ACHN (cell line): ENCODE data around the gene PLP1.
"Not testable (repeated sequence)": the region's sequence is repeated elsewhere in the genome, so short reads cannot be mapped to it uniquely, and the experiment has no call there.

Experiments
- DNase-seq: peaks from one replicate; pipeline ENCODE4 v3.0.0-alpha.2; 2015
- in situ Hi-C: cut with HindIII; loops from 2 replicates; pipeline ENCODE4 v1.10.0; 2017; ENCODE audit warnings: low sequenced_read_pairs, low pct_ligation_motif_present, low pct_unique_long_range_greater_than_20kb

Gene PLP1

DNA sequence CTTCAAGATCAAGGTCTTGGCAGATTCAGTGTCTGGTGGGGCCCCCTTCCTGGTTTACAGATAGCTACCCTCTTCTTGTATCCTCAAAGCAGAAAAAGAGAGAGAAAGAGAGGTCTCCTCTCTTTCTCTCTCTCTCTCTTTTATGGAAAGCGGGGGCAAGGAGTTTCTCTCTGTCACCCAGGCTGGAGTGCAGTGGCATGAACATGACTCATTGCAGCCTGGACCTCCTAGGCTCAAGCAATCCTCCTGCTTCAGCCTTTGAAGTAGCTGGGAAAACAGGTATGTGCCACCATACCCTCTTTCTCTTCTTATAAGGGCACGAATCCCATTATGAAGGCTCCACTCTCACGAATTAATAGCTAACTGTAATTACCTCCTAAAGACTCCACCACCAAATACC lies 35.2 kb downstream of the PLP1 start:
- DNase-seq = no peak

DNA sequence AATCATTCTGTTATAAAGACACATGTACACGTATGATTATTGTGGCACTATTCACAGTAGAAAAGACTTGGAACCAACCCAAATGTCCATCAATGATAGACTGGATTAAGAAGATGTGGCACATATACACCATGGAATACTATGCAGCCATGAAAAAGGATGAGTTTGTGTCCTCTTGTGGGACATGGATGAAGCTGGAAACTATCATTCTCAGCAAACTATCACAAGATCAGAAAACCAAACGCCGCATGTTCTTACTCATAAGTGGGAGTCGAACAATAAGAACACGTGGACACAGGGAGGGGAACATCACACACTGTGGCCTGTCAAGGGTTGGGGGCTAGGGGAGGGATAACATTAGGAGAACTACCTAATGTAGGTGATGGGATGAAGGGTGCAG lies 40.5 kb downstream of the PLP1 start:
- DNase-seq, in situ Hi-C loops: not testable (repeated sequence)

More for the DNA sequence above, 35.2 kb downstream of the PLP1 start:
- in situ Hi-C loops = no loop called here

DNA sequence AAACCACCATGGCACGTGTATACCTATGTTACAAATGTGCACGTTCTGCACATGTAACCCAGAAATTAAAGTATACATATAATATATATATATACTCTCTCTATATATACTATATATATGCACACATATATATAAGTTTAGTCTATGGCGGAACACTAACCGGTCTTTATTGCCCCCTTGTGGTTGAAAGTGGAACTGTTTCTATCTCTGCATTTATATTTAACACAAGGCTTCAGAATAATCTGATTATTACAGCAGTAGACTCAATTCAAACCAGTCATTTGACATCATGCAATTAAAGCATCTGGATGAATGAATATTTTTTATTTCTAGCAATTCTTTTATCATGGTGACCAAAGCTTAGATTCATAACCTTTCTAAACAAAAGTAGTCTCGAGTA lies 40.9 kb downstream of the PLP1 start:
- in situ Hi-C loops = no loop called here
- DNase-seq = peak; percentile 37

DNA sequence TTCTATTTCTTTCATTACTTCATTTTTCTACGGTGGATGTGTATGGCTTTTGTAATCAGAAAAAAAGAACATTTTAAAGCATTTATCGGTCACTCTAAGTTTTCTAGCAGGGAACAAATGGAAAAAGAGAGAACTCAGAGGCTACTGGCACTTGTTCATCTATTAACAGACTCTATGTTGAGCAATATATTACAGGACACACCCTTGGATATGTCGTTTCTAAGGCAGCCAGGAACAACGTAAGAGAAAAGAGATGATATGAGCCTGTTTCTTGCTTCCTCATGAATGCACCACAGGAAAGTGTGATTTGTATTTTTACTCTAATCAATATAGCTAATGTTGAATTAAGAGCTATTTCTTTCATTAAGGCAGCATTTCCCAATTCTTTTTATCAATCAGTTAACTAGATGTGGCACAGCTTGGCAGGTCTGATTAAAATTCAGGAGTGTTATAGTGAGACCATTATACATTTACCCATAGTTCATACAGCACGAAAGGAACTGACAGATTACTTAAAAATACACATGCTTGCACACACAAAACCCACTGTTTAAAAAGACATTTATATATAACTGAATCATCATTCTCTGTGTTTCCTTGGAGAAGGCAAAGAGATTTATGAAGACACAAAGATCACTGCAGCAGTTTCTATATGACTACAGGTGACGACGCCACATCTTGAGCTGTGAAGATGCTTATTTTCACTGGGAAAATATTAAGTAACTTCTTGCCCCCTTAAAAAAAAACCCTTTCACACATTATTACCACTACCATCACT lies 42.4 kb downstream of the PLP1 start:
- in situ Hi-C loops = no loop called here
- peak; percentile 5 for DNase-seq

DNA sequence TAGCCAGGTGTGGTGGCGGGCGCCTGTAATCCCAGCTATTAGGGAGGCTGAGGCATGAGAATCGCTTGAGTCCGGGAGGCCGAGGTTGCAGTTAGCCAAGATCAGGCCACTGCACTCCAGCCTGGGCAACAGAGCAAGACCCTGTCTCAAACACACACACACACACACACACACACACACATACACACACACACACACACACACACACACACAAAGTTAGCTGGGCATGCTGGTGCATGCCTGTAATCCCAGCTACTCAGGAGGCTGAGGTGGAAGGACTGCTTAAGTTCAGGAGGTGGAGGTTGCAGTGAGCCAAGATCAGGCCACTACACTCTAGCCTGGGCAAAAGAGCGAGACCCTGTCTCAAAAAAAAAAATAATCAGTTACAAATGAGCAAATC lies 44.2 kb downstream of the PLP1 start:
- in situ Hi-C loops, DNase-seq: not testable (repeated sequence)

DNA sequence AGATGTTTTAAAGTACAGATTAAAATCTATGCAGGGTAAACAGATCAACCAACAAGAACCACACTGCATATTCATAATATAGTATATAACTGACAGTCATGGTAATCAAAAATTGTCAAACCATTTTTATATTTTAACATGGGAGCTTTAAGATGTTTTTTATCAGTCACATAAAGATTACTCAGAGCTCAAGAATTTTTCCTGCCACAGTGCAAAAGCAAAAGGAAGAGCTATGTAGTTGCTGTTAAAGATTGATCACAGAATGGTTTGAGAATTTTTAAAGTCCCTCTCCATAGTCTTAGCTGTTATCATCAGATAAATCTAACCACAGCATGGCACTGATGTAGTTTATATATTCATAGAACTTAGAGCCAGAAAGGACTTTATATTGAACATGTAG lies 47.0 kb downstream of the PLP1 start:
- in situ Hi-C loops = no loop called here

DNA sequence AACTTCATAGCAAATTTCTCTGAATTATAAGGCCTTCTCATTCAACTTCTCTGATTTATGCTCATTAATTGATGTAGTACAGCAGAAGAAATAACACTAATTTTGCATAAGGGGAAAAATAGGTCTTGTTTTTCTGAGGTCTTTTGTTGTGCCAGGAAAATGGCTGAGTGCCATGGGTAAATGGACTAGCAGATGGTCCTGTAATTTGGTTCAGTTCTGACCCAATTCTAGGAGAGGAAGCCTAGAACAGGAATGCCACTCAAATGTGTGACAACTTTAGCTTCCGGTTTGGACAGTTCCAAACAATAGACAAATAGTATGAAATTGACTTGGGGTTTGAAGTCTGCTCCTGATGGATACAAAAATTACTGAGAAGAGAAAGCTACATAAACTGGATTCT lies 49.2 kb downstream of the PLP1 start:
- in situ Hi-C loops = no loop called here
- DNase-seq = no peak

More for the DNA sequence above, 47.0 kb downstream of the PLP1 start:
- peak; percentile 62 for DNase-seq

DNA sequence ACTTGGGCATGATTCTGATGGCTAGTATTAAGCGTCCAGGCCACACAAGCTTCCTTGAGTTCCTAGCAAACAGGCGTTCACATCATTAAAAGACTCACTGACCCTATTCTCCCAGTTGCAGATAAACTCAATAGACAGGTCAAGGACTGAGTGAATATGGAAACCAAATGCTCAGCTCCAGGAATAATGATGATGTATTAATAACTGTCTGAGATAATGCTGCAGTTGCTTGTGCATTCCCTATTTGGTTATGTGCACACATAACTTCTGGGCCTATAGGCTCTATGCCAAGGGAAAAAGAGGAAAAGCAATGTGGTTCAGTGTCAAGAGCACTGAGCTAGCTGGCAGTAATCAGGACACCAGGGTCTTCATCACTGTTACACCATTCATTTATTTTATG lies 51.9 kb downstream of the PLP1 start:
- no peak for DNase-seq
- in situ Hi-C loops = no loop called here

DNA sequence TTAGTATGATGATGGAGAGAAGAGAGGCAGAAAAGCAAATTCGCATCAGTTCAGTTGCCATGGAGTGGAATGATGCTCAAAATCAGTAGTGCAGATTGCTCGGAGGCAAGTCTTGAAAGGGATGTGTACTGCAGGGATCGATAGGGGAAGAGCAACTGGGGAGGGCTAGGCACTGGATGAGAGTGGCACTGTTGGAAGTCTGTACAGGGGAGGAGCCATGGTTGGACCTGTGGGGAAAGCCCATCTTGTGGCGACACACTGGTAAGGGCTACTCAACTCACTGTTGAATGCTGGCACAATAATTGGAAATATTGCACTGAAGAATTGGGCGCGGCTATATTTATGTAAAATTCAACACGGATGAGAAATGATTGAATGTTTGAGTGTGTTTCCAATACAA lies 54.2 kb downstream of the PLP1 start:
- in situ Hi-C loops = no loop called here

DNA sequence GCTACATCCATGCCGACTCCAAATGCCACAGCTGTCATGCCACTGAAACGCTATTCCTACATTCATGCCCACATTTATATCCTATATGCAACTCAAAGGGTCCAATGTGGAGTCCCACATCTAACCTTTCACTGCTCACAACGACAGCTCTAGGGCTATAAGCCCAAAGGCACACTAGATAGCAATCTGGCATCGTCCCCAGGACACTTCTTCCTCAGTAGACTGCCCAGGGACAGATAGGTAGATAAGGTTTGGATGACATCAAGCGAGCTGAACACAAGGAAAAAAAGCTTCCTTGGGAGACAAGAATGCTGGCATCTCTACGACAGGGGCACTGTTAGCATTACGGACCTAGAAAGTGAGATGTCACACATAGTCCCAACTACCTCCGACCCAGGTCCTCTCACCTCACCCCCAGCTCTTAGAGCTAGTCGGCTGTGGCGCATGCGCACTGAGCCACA lies 54.7 kb downstream of the PLP1 start:
- DNase-seq = no peak
- in situ Hi-C loops = no loop called here

More for the DNA sequence above, 54.2 kb downstream of the PLP1 start:
- no peak for DNase-seq

DNA sequence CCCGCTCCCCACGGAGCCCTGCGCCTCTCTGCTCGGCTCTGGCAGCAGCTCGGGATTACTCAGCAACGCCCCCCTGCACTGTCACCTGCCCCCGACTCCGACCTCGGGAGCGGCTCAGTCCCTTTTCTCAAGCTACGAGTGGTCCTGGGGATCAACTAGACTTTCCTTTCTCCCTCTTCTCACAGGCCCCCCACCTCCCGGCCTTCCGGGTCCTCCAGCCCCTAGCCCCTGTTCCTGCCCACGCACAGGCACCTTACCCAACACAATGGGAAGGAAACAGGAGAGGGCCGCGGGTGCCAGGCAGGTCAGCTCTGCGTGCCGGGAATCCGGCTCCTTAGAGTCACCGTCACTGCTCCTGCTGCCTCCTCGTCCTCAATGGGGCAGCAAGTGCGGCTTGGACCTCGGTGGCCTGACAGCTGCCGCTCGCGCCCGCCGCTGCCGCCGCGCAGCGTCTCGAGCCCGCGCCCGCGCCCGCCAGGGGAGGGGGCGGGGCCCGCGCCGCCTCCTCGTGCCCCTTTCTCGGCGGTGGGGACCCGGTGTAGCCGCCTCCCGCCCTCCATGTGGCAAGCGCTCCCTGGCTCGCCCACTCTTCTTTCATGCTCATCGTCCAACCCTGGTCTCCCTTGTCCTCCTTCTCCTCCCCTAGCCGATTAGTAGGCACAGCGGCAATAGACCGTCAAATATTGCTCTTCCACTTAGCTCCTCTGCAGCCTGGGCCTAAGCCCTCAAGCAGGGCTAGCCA lies 55.3 kb downstream of the PLP1 start, which contains the start of gene RAB9B:
TSS of gene RAB9B (minus strand) at position 455 of the 742 bp plus-strand sequence. CDS start 6,473 bp downstream, outside the sequence.
- in situ Hi-C loops = no loop called here
- peak; percentile 46 for DNase-seq

DNA sequence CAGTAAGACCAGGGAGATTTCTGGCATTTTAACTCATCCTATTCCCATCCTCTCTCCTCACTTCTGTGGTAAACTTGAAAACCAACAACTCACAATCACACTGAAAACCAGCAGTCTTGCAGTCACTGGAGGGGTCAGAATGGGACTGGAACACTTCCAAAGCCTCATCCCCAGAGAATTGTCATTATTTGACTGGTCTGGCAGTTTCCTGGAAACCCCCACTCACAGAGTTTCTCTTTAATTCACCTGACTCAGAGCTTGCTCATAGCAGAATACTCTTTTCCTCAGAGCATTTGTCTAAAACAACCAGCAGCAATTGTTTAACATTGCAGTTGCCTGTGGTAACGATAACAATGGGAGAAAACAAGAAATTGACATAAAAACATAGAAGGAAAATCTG lies 62.8 kb downstream of the PLP1 start:
- in situ Hi-C loops = no loop called here
- DNase-seq = no peak
